Skin epidermis (tissue), 12 donors: ENCODE results near the gene PEX14.

Source experiments
- H3K27ac ChIP-seq, 21 experiments: fragments of 200-600 bp; sonication (generic) in 11 of 21; one replicate each; pipeline ENCODE4 v1.5.0; 2020; ENCODE audit warnings: mild to moderate bottlenecking in 3 of 21, inconsistent platforms in 2 of 21, moderate library complexity in 2 of 21
- H3K4me3 ChIP-seq, 7 experiments: fragments of 200-600 bp; sonication (generic) in 2 of 7; one replicate each; pipeline ENCODE4 v1.5.0; 2020; ENCODE audit warnings: inconsistent platforms in 2 of 7, mild to moderate bottlenecking in 2 of 7, moderate library complexity in 1 of 7

Gene PEX14

DNA sequence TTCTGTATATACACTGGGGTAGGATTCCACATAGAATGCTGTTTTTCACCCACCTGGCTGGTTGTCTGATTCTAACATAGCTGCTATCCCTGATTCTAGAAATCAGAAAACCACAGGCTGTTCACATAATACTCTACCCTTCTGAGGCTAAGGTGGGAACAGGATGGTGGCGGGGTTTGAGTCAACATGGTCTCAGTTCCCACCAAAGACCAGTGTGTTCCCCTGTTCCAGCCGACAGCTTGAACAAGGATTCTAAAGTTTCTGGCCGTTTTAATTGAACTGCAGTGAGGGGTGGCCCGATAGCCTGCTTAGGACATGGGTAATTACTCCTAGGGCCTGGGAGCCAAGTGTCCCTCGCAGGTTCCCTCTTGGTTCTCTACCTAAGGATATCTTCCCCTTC lies 38.4 kb downstream of the PEX14 start:
- Histone ChIP-seq H3K27ac (peak overlapping the region in 14 of 21 experiments; percentile 1 to 94 (median 52)), H3K4me3 (no peak overlapping the region)

DNA sequence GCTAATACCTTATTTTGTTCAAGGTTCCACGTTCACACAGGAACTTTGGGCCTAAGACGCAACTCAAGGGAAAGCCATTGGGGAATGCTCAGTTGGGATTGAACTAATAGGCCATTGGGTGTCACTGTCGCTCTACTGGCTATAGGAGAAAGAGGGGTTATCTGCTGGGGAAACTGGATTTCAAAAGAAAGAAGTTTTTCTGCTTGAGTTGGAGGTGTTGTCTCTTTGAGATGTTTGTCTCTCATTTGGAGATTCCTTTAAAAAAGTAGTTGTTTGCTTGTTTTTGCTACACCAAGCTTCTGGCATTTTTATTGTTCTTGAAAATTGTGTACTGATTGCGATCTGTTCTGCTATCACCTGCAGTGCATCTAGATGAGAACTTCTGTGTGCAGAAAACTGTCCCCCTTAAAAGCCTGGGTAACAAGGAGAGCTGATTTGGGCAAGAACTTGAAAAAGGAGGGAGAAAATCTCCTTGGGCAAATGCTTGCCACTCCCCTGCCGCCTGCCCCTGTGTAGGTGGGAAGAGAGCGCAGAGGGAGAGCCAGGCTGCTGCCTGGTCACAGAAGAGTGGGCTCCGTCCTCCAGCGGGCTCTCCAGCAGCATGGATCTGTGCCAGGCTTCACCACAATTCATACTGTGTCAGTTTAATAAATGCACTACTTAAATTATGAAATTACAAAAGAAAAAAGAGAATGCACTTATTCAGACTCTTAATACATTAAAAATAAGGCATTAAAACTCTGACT lies 39.9 kb downstream of the PEX14 start:
- H3K27ac ChIP-seq: peak overlapping the region in 9 of 21 experiments; percentile 25 to 90 (median 36)
- no peak overlapping the region for H3K4me3 ChIP-seq

DNA sequence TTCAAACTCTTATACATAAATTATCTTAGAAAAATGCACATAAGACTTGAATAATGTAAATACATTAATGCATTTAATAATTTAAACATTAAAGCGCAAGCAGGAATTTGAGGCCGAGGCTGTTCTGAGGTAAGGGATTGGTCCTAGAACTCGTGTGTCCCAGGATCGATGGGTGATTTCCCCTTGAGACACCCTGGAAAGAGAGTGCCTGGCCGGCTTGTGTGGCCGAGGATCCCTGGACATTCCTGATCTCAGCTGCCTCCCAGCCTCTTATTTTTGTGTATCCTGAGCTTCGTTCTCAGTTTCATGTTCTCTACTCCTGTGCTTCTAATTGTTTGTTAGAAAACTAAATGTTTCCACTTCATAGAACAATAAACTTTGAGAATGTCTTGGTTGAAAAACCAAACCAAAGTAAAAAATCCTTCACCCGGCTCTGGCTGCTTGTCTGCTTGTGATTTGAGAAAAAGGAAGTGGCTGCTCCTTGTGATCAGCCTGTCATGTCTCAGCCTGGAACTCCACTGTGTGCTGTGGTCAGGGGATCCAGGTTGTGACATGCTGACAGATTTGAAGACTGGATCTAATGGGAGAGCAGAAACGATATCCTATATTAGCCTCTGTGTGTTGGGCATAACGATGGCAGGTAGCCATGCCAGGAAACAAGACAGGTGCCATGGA lies 40.7 kb downstream of the PEX14 start:
- Histone ChIP-seq H3K27ac (peak overlapping the region in 10 of 21 experiments; percentile 15 to 90 (median 48)), H3K4me3 (no peak overlapping the region)

DNA sequence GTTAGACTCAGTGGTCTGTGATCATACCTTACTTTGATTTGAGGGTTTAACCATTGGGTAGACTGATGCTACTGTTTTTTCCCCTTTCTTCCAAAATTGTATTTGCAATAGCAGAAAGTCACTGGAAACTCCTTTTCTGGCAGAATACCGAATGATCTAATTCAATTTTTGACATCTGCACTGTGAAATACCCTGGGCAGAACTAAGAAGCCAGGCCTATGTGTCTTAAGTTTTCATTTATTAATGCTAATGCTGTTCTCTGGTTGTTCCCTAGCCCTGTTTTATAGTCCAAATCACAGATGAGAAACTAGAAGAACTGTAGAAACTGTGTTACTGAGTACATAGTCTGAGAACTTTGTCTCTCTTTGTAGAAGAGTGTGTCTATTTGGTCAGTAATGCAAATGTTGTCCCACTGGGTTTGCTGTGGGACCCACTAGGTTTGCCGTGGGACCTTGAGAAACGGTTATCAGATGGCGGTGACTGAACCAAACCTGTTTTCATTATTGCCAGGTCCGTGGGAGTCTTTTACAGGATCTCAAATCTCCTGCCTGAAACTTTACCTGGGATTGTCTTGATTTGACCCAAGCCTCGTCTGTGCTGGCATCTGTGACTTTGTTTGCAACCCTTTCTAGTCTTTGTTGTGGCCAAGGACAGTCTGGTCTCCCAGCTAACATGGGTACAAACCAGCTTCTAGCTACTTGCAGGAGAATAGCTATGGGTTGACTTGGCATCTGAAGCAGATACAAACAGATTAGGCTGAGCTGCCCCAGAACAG lies 41.4 kb downstream of the PEX14 start:
- Histone ChIP-seq H3K27ac (peak overlapping the region in 15 of 21 experiments; percentile 4 to 90 (median 43)), H3K4me3 (no peak overlapping the region)

DNA sequence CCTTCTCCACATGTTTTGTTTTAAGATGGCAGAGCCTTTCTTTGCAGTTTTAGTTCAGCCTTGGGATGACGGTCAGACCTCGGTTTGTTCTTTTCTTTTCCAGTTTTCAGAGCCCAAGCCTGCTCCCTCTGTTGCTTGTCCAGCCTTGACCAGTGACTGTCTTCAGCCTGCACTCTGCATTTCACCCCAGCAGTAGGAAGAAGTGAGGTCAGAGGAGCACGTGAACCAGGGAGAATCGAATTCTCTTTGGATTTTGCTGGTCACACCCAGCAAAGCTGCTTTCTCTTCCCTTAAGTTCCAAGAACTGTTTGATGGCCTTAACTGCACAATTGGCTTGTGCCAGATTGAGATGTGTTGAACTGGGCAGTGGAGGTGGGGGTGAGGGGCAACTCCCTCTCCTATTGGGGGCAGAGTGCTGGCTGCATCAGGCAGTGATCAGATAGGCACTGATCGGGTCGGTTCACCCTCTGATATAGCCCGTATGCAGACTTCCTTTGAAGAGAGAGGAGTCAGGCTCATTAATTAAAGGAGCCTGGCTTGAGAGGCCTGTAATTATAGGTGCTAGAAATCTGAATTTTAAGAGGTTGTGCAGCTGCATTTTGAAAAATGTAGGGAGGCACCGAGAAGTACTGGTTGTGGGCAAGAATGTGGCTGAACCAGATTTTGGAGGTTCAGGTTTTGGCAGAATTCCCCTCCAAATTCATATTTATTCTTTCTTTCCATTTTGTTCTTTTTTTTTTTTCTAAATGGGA lies 42.4 kb downstream of the PEX14 start:
- Histone ChIP-seq H3K4me3 (no peak overlapping the region), H3K27ac (peak overlapping the region in 14 of 21 experiments; percentile 4 to 90 (median 48))

DNA sequence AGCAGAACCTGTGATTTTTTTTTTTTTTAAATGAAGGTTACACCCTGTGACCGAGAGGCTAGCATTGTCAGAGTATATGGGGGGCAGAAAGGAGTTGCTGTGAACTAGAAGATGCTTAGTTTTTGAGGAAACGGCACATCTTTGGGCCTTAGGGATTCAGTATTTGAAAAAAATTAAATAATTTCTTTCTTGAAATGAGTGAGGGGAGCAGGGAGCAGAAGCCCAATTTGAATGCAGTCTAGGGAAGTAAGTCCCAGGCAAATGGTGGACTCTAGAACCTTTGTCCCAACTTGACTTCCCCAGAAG lies 42.9 kb downstream of the PEX14 start:
- no peak overlapping the region for H3K4me3 ChIP-seq
- peak overlapping the region in 6 of 21 experiments; percentile 12 to 90 (median 53) for H3K27ac ChIP-seq

DNA sequence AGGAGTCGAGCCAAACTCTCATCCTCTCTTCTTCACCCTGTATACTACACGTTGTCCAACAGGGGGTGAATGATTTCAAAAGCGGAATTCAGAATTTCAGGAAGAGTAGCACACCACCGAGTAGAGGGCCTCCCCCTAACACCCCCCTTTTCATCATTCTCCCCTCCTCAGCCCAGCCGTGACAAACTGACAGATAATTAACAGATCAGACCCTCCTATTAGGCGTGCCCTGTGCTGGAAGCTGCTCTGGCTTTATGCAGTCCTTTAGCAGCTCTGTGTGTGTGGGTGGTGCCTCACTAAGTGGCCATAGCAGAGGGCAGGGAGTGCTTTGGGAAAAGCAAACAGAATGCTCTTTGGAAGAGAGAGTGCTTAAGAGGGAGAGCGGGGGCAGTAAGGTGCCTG lies 44.3 kb downstream of the PEX14 start:
- no peak overlapping the region for H3K4me3 ChIP-seq
- H3K27ac ChIP-seq: no peak overlapping the region

DNA sequence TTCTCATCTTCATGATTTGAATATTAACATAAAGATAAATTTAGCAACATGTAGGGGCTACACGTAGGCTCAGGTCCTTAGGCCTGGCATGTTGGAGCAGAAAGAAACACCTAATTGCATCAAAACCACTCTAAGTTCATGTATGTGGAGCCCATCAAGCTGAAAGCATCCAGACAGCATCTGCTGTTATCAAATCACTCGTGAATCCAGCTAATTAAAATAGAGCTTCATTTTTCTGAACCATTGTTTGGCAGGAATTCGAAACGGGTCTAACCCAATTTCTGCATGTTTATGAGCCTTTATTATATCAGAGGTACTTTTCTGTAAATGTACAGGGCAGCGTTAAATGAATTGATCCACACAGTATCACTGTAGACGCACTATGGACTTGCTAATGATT lies 45.7 kb downstream of the PEX14 start:
- no peak overlapping the region for H3K27ac ChIP-seq
- no peak overlapping the region for H3K4me3 ChIP-seq

DNA sequence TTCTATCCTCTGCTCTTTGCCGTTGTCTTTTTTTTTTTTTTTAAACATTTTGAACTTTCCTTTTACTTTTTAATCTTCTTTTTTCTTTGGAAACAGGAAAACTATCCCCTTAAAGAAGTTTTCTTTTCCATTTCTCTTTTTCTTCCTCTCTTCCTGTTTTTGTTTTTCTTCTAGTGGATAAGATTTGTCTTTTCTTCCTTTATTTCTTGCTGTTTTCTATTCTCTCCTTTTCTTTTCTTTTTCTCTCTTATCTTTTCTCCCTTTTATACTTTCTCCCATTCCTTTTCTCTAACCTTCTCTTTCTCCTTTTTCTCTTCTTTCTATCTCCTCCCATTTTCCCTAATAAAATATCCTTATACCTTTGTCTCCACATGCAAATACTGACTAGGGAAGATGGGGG lies 46.2 kb downstream of the PEX14 start:
- H3K27ac ChIP-seq: no peak overlapping the region
- no peak overlapping the region for H3K4me3 ChIP-seq

DNA sequence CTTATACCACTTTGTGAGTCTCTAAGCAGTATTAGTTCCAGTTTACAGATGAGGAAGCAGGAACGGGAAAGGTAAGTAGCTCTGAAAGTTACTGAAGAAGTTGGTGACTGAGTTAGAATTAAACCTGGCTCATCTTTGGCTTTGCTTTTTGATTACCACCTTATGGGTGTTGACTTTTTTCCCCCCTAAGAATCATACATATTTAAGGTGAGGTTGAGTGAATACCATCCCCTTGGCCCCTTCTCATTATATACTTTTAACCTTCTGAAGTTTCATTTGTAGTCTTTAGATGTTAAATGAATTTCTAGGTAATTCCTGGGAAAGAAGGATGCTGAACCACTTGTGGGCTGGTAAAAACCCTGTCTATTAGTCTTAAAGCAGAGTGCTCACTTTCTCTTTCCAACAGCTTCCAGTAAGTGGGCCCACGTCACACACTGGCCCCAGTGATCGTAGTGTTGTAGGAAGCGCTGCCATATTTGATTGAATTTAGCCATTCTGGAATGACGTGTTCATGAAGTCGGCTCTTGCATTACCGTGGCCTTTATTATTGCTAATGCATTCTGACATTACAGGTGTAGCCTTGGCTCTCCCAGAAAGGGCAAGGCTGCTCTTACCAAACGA lies 46.9 kb downstream of the PEX14 start:
- Histone ChIP-seq H3K27ac (no peak overlapping the region), H3K4me3 (no peak overlapping the region)

DNA sequence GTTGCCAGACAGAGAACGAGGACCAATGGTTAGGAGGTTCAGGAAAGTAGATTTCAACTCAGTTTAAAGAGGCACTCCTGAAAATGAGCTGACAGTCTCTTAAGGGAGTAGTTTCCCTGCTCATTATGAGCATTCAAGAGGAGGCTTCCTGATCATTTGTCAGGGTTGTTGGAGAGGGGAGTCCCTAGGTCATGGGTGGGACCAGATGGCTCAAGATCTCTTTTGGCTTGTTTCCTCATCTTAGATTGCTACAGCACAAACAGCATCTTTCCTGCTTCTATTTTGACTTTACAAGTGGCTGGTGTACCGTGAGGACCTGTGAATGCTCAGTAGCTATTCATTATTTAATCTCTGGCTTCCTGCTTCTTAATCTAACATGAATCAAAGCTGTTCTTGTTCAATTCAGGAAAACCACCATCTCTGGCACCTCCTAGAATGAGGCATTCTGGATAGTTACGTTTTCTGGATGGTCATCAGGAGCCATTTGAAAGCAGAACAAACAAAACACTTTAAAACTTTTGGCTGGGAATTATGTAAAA lies 47.6 kb downstream of the PEX14 start:
- Histone ChIP-seq H3K4me3 (no peak overlapping the region), H3K27ac (peak overlapping the region in 1 of 21 experiments; percentile 36)

DNA sequence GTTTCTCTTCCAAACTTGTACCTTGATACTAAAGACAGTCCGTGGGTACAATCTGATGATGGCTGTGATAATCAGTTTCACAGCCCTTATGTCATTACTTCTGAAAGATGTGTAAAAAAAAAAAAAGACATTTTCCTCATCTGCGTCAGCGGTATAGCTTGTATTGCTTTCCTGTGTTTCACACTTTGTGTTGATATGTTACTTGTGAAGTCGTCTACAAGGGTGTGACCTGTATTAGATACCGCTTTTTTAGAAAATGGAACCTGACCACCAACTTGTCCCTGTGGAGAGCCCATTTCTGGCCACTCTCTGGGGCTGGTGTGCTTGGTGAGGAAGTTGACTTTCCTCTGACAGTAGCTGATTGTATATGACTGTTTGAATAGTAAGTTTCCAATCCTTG lies 50.5 kb downstream of the PEX14 start:
- no peak overlapping the region for H3K27ac ChIP-seq
- no peak overlapping the region for H3K4me3 ChIP-seq

DNA sequence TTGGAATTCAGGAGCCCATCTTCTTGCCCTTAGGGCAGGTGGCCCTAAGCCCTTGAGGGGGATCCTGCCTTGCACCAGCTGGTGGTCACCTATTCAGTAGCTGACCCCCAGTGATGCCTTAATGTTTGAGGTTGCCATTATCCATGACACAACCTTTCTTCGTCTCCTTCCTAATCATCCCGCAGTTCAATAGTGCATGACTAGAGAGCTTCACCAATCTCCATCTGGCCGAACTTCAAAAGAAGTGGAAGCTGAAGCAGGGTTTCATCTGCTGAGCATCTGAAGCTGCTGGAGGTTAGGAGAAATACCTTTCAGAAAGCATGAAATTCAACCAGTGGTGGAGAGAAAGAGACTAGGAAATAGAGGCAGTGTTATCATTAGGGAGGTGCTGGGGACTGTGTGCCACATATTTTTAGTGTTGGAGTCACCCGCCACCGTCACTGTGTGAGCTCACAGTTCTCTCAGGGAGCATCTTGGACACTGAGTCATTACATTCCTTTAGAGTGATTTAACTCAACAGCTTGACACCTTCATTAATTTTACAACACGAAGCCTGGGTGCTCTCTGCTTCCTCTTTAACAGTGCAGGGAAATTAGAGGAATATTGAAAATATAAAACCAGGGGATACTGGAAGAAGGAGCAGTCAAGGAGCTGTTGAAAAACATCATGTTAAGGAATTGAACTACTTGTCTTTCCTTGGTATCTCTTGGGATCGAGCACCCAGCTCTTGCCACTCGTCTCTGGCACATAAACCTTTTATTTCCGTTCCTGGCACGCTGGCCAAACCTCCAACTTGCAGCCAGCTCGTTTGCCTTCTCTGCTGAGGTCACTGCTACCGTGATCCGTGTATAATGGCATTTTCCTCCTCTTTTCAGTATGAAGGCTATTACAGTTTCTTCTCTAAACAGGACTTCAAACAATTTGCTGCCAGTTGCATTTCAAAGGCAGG lies 53.6 kb downstream of the PEX14 start:
- Histone ChIP-seq H3K4me3 (no peak overlapping the region), H3K27ac (peak overlapping the region in 3 of 21 experiments; percentile 18 to 32 (median 28))

DNA sequence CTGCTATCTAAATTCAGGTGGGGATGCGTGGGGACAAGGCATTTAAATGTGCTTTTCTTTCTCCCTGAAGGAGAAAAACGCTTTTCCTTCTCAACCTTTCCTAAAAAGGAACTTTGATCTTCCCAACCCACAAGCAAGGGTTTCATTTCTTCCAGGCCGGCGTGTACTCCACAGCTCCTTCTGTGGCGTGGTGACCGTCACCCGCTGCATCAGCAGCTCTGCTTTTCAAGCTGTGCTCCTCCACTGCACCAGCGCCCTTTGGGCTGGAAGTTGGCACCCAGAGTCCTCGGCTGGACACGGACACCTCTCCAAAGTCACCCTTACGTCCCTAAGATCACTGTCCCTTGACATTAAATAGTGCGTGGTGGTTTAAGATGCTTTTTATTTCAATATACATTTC lies 54.3 kb downstream of the PEX14 start:
- Histone ChIP-seq H3K27ac (no peak overlapping the region), H3K4me3 (no peak overlapping the region)

DNA sequence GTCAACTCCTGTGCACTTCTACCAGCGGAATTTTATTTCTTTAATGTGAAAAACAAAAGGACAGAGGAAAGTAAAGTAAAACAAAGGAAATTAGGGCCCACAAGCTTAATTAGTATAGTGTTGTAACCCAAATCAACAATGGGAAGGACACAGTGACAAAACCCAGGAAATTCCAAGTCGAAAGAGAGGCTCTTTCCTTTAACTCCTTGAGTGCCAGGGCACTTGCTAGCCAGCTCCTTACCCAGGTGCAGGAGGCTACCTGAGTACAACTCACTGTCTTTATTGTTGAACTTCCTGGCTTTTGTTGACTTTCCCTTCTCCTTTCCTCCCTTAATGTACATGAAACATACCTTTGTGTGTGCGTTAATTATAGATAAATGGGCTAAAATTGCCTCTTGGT lies 55.0 kb downstream of the PEX14 start:
- Histone ChIP-seq H3K27ac (no peak overlapping the region), H3K4me3 (no peak overlapping the region)

DNA sequence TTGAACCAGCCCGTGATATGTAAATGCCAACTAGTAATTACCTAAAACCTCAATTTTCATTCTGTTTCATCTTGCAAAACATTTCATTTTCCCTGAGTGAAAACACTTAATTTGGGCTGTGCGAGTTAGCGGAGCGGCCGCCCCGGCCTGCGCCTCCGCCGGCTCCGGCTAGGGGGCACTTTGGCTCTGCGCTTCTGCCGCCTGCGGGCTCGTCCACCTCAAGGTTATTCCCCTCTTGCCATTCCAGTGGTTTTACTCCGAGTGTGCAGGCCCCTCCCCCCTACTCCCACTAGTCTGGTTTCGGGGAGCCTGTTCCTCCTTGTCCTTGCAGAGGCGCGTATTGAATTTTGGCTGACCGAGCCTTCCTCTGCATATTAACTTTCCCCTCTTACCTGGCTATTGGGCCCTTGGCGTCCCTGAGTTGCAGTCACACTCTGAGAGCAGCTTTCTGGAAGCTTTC lies 55.6 kb downstream of the PEX14 start:
- H3K27ac ChIP-seq: no peak overlapping the region
- H3K4me3 ChIP-seq: no peak overlapping the region

DNA sequence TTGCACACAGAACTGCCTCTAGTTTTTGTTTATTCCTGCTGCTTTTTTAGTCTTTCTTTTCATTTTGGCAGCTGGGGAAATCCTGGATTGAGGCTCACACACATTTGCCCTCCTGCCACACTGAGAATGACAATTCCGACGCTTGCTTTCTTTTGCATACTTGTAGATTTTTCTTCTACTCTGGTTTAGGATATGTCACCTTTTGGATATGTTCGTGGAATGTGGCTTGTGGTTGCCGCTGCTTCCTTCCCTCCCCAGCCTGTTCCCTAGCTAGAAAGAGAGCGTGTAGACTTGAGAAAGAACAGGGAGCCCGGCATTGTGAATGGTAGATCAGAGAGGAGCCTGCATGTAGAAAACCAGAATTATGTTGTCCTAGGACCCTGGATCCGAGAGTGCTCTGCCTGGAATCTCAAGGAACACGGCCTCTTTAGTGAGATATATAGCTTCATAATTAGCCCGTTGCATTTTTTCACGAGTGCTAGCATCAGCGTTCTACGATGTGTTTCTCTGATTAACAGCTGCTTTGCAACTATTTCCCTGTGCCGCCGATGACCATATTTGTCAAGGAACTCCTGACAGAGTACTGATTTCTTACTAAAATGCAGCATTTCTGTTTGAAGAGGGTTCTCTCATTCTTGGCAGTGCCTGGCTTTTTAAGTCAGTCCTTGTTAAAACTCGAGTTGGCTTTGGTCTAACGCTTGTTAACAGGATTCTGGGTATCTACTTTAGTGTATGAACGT lies 56.2 kb downstream of the PEX14 start:
- no peak overlapping the region for H3K4me3 ChIP-seq
- no peak overlapping the region for H3K27ac ChIP-seq

DNA sequence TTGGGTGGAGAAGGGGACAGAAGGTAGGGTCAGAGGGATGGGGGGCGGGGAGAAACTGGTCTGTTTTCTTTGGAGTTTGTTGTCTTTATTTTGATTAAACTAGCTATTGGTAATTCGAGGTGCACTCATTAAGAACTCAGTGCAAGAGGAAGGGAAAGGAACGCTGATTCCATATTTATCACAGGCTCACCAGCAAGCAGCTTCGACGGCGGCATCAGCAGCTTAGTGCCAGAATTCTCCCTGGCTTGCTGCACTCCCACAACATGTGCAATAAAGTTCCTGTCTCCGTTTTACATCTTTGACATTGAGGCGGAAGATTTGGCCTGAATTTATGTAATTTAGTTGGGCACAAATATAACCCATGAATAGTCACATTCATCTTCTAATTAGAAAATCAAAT lies 57.6 kb downstream of the PEX14 start:
- Histone ChIP-seq H3K4me3 (no peak overlapping the region), H3K27ac (no peak overlapping the region)
